ENCODE measurements around the gene HDGFL3. TPM values are rescaled to one million over a fixed set of nuclear protein-coding genes. Genes with fewer than 3 reads are reported as not detected.

HDGFL3 gene
- total and polyA plus RNA-seq, 2 donors from 2014 or later = 13.9 to 40.1 TPM

DNA sequence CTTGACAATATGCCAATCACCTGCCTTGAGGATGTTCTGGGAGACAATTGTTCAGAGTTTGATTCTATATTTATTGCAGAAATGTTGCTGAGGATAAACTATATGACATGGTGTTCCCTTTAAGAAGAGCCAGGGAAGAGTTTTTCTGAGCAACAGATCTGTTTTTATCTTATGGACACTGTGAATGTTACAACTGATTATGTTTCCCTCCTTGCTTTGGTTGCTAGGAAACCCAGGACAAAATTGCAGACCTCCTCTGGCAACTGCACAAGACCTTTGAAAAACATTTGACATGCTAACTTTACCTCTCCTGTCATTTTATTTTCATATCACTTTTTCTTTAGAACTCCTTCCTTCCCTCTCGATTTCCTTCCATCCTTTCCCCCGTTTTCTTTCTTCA is 108.3 kb downstream of the HDGFL3 start:
- no peak overlapping the region for H3K9ac ChIP-seq (ENCODE audit: low read length in 3 of 3)

DNA sequence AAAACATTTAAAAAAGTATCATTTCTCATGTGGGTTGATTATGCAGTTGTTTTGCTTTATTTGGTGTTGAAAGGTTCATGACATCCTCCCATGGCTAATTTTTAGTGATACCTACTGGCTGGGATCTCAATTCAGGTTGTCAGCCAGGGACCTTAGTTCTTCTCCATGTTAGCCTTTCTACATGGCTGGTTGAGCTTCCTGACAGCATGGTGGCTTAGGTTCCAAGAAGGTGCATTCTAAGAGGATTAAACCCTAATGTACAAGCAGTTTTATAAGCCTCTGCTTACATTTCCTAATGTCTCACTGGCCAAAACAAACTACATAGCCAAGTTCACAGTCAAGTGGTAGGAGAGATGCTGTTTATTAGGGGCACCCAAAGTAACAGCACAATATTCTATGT is 109.5 kb downstream of the HDGFL3 start:
- intact Hi-C loops (cut with DNase I) = no loop called here
- no peaks in the 10 kb centered on the region for H3K4me1 ChIP-seq (ENCODE audit: control insufficient read depth in 2 of 3, insufficient read depth in 2 of 3, low read depth in 1 of 3, low read length in 3 of 3)
- no peaks in the 10 kb centered on the region for H3K36me3 ChIP-seq (ENCODE audit: control insufficient read depth in 2 of 3, insufficient read depth in 3 of 3, low read length in 3 of 3)
- H3K4me3 ChIP-seq (ENCODE audit: low read length in 3 of 3) = no peak overlapping the region
- no peaks in the 10 kb centered on the region for H3K27me3 ChIP-seq (ENCODE audit: control insufficient read depth, insufficient read depth, low read length)
- DNase-seq (no peak), FAIRE-seq (no peak)
- H3K27ac ChIP-seq (ENCODE audit: low read depth in 2 of 2, low read length in 2 of 2) = no peak overlapping the region
- TF ChIP-seq, protein P1, sequence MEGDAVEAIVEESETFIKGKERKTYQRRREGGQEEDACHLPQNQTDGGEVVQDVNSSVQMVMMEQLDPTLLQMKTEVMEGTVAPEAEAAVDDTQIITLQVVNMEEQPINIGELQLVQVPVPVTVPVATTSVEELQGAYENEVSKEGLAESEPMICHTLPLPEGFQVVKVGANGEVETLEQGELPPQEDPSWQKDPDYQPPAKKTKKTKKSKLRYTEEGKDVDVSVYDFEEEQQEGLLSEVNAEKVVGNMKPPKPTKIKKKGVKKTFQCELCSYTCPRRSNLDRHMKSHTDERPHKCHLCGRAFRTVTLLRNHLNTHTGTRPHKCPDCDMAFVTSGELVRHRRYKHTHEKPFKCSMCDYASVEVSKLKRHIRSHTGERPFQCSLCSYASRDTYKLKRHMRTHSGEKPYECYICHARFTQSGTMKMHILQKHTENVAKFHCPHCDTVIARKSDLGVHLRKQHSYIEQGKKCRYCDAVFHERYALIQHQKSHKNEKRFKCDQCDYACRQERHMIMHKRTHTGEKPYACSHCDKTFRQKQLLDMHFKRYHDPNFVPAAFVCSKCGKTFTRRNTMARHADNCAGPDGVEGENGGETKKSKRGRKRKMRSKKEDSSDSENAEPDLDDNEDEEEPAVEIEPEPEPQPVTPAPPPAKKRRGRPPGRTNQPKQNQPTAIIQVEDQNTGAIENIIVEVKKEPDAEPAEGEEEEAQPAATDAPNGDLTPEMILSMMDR (IDR thresholded peaks at IDR 0.05; ENCODE audit: borderline replicate concordance, extremely low read depth, insufficient read depth) = no peak
- H3K9ac ChIP-seq (ENCODE audit: low read length in 3 of 3) = no peak overlapping the region
- H3K9me3 ChIP-seq (ENCODE audit: control insufficient read depth in 2 of 3, insufficient read depth in 1 of 3, low read length in 3 of 3) = peaks cover 0 to 5% (median 0%) of the 10 kb centered on the region in 3 donors

More for the DNA sequence above, 108.3 kb downstream of the HDGFL3 start:
- Histone ChIP-seq H3K27me3 (ENCODE audit: control insufficient read depth, insufficient read depth, low read length) (no peaks in the 10 kb centered on the region), H3K4me3 (ENCODE audit: low read length in 3 of 3) (no peak overlapping the region), H3K9me3 (ENCODE audit: control insufficient read depth in 2 of 3, insufficient read depth in 1 of 3, low read length in 3 of 3) (peaks cover 0 to 5% (median 0%) of the 10 kb centered on the region in 3 donors), H3K27ac (ENCODE audit: low read depth in 2 of 2, low read length in 2 of 2) (no peak overlapping the region), H3K4me1 (ENCODE audit: control insufficient read depth in 2 of 3, insufficient read depth in 2 of 3, low read depth in 1 of 3, low read length in 3 of 3) (no peaks in the 10 kb centered on the region), H3K36me3 (ENCODE audit: control insufficient read depth in 2 of 3, insufficient read depth in 3 of 3, low read length in 3 of 3) (no peaks in the 10 kb centered on the region)
- DNase-seq = no peak
- intact Hi-C loops (cut with DNase I) = no loop called here
- no peak for FAIRE-seq
- TF ChIP-seq, protein P1 (IDR thresholded peaks at IDR 0.05; ENCODE audit: borderline replicate concordance, extremely low read depth, insufficient read depth) = no peak

DNA sequence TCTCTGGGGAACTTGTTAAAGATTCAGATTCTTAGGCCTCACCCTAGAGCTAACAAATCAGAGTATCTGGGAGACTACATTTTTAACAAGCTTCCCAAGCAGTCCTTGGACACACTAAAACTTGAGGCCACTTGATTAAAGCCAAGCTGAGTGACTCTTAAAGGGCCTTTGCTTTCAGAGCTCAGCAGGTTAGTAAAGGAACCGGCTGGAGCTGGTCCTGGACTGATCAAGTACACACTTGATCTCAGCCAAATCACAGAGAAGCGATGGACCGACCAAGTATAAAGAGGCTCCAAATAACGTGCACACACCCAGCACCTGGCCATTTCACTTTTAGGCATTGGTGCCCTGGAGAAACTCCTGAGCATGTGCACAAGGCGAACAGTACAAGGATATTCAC is 113.0 kb downstream of the HDGFL3 start:
- peak in 1 of 5 donors; percentile 37 for DNase-seq
- no peak overlapping the region for H3K27ac ChIP-seq (ENCODE audit: low read depth in 2 of 2, low read length in 2 of 2)

More for the DNA sequence above, 113.0 kb downstream of the HDGFL3 start:
- FAIRE-seq = no peak
- intact Hi-C loops (cut with DNase I) = no loop called here
- Histone ChIP-seq H3K4me3 (ENCODE audit: low read length in 3 of 3) (no peak overlapping the region), H3K9ac (ENCODE audit: low read length in 3 of 3) (no peak overlapping the region), H3K9me3 (ENCODE audit: control insufficient read depth in 2 of 3, insufficient read depth in 1 of 3, low read length in 3 of 3) (peaks cover 0 to 5% (median 0%) of the 10 kb centered on the region in 3 donors), H3K36me3 (ENCODE audit: control insufficient read depth in 2 of 3, insufficient read depth in 3 of 3, low read length in 3 of 3) (no peaks in the 10 kb centered on the region), H3K27me3 (ENCODE audit: control insufficient read depth, insufficient read depth, low read length) (no peaks in the 10 kb centered on the region), H3K4me1 (ENCODE audit: control insufficient read depth in 2 of 3, insufficient read depth in 2 of 3, low read depth in 1 of 3, low read length in 3 of 3) (no peaks in the 10 kb centered on the region)
- TF ChIP-seq, protein P1 (IDR thresholded peaks at IDR 0.05; ENCODE audit: borderline replicate concordance, extremely low read depth, insufficient read depth) = no peak

All from kidney (tissue), 14 donors.